Limb (tissue), 2 donors: ENCODE measurements around the gene MRC1.
A peak's percentile ranks its signal among the peaks of the same experiment; 100 is the strongest.

ENCODE experiments used
- DNase-seq, 2 donors: peaks; one replicate each; pipeline ENCODE4 v3.0.0-alpha.2; 2016; ENCODE audit errors: extremely low spot score in 2 of 2

MRC1 gene

GRCh38 chr10:17847585-17848296 is 38.6 kb downstream of the MRC1 start:
- DNase-seq: no peak

GRCh38 chr10:17848646-17849045 is 39.5 kb downstream of the MRC1 start:
- DNase-seq: no peak

- no peak for DNase-seq
Measured at GRCh38 chr10:17850501-17850900, 41.4 kb downstream of the MRC1 start.

GRCh38 chr10:17851611-17852010 is 42.5 kb downstream of the MRC1 start:
- no peak for DNase-seq

- no peak for DNase-seq
Measured at GRCh38 chr10:17854044-17854652, 45.0 kb downstream of the MRC1 start.

- no peak for DNase-seq
Measured at GRCh38 chr10:17857040-17857439, 47.9 kb downstream of the MRC1 start.

- DNase-seq: no peak
Measured at GRCh38 chr10:17859492-17860156, 50.5 kb downstream of the MRC1 start.

GRCh38 chr10:17861760-17862159 is 52.6 kb downstream of the MRC1 start:
- DNase-seq: no peak

- no peak for DNase-seq
Measured at GRCh38 chr10:17865351-17865750, 56.2 kb downstream of the MRC1 start.

- no peak for DNase-seq
Measured at GRCh38 chr10:17866346-17866745, 57.2 kb downstream of the MRC1 start.

GRCh38 chr10:17867056-17867455 is 57.9 kb downstream of the MRC1 start:
- no peak for DNase-seq

- DNase-seq: no peak
Measured at GRCh38 chr10:17871036-17871435, 61.9 kb downstream of the MRC1 start.

- DNase-seq: no peak
Measured at GRCh38 chr10:17872191-17873091, 63.3 kb downstream of the MRC1 start.

GRCh38 chr10:17873946-17874345 is 64.8 kb downstream of the MRC1 start:
- peak in 1 of 2 donors; percentile 37 for DNase-seq

GRCh38 chr10:17877121-17877520 is 68.0 kb downstream of the MRC1 start:
- no peak for DNase-seq

- DNase-seq: peak in 1 of 2 donors; percentile 24
Measured at GRCh38 chr10:17878896-17879295, 69.7 kb downstream of the MRC1 start.

GRCh38 chr10:17880601-17881000 is 71.5 kb downstream of the MRC1 start:
- no peak for DNase-seq

- DNase-seq: no peak
Measured at GRCh38 chr10:17882557-17882956, 73.4 kb downstream of the MRC1 start.

GRCh38 chr10:17883621-17884020 is 74.5 kb downstream of the MRC1 start:
- DNase-seq: no peak

- DNase-seq: no peak
Measured at GRCh38 chr10:17888189-17888588, 79.0 kb downstream of the MRC1 start.

- DNase-seq: no peak
Measured at GRCh38 chr10:17891435-17891834, 82.3 kb downstream of the MRC1 start.

GRCh38 chr10:17904564-17904963 is 95.4 kb downstream of the MRC1 start:
- no peak for DNase-seq
